ENCODE results near the gene IFT43.

Gene IFT43

GRCh38 chr14:75985618-75986438 lies at the start of gene IFT43:
TSS of gene IFT43 (plus strand) at chr14:75985763. CDS start at chr14:75985787, 24 bp downstream.
- peak; percentile 31 for DNase-seq (ENCODE audit: extremely low read depth, low read depth)
- TF ChIP-seq CTCF (IDR thresholded peaks at IDR 0.05; ENCODE audit: low read depth, low read length), result no peak

GRCh38 chr14:75939200-75939599 lies 46.4 kb upstream of the IFT43 start:
- TF ChIP-seq CTCF (IDR thresholded peaks at IDR 0.05; ENCODE audit: low read depth, low read length), result no peak
- no peak for DNase-seq (ENCODE audit: extremely low read depth, low read depth)

GRCh38 chr14:75941030-75941429 lies 44.5 kb upstream of the IFT43 start:
- no peak for TF ChIP-seq CTCF (IDR thresholded peaks at IDR 0.05; ENCODE audit: low read depth, low read length)
- DNase-seq (ENCODE audit: extremely low read depth, low read depth), result no peak

- no peak for DNase-seq (ENCODE audit: extremely low read depth, low read depth)
- no peak for TF ChIP-seq CTCF (IDR thresholded peaks at IDR 0.05; ENCODE audit: low read depth, low read length)
Observed at GRCh38 chr14:75944607-75945241, 40.8 kb upstream of the IFT43 start.

GRCh38 chr14:75946785-75947184 lies 38.8 kb upstream of the IFT43 start:
- no peak for TF ChIP-seq CTCF (IDR thresholded peaks at IDR 0.05; ENCODE audit: low read depth, low read length)
- no peak for DNase-seq (ENCODE audit: extremely low read depth, low read depth)

GRCh38 chr14:75952489-75952888 lies 33.1 kb upstream of the IFT43 start:
- DNase-seq (ENCODE audit: extremely low read depth, low read depth), result no peak
- no peak for TF ChIP-seq CTCF (IDR thresholded peaks at IDR 0.05; ENCODE audit: low read depth, low read length)

GRCh38 chr14:75959031-75959430 lies 26.5 kb upstream of the IFT43 start:
- no peak for TF ChIP-seq CTCF (IDR thresholded peaks at IDR 0.05; ENCODE audit: low read depth, low read length)
- DNase-seq (ENCODE audit: extremely low read depth, low read depth), result no peak
